ENCODE results near the gene PNCK.

PNCK gene

GRCh38 chrX:153657161-153657560 is 16.5 kb downstream of the PNCK start:
- no peak for DNase-seq

- DNase-seq = no peak
These were observed 20.1 kb downstream of the PNCK start for GRCh38 chrX:153653556-153653955.

- no peak for DNase-seq
These were observed 22.0 kb downstream of the PNCK start for GRCh38 chrX:153651540-153652079.

GRCh38 chrX:153650959-153651358 is 22.7 kb downstream of the PNCK start:
- DNase-seq = no peak

GRCh38 chrX:153649915-153650782 is 23.5 kb downstream of the PNCK start:
- no peak for DNase-seq

GRCh38 chrX:153649178-153649914 is 24.3 kb downstream of the PNCK start:
- DNase-seq = no peak

GRCh38 chrX:153648358-153649177 is 25.0 kb downstream of the PNCK start:
- DNase-seq = no peak

GRCh38 chrX:153647461-153648357 is 25.9 kb downstream of the PNCK start:
- DNase-seq = no peak

- no peak for DNase-seq
These were observed 26.8 kb downstream of the PNCK start, which contains the start of gene DUSP9 for GRCh38 chrX:153646620-153647373. TSS of gene DUSP9 (plus strand) at chrX:153647203. CDS start at chrX:153647954, 751 bp downstream.

- DNase-seq = no peak
These were observed 27.6 kb downstream of the PNCK start for GRCh38 chrX:153645921-153646488.

- no peak for DNase-seq
These were observed 28.5 kb downstream of the PNCK start for GRCh38 chrX:153645151-153645550.

GRCh38 chrX:153644356-153645125 is 29.1 kb downstream of the PNCK start:
- DNase-seq = no peak

GRCh38 chrX:153643431-153644351 is 29.9 kb downstream of the PNCK start:
- no peak for DNase-seq

- DNase-seq = no peak
These were observed 30.8 kb downstream of the PNCK start for GRCh38 chrX:153642655-153643430.

- DNase-seq = no peak
These were observed 31.5 kb downstream of the PNCK start for GRCh38 chrX:153642051-153642654.

GRCh38 chrX:153641627-153642026 is 32.0 kb downstream of the PNCK start:
- no peak for DNase-seq
